ENCODE measurements around the gene CMTR1.

DNA sequence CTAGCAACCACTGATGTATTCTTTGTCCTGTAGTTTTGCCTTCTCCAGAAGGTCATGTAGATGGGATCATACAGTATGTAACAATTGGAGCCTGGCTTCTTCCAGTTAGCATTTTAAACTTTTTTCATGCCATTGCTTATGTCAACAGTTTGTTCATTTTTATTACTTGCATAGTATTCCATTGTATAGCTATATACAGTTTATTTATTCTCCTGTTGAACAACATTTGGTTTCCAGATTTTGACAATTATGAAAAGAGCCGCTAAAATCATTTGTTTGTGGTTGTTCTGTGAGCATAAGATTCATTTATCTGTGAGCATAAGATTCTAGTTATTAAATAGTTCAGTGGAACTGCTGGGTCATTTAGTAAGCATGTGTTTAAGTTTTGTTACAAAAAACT, 23.5 kb upstream of the CMTR1 start:
- TF ChIP-seq, protein P1, sequence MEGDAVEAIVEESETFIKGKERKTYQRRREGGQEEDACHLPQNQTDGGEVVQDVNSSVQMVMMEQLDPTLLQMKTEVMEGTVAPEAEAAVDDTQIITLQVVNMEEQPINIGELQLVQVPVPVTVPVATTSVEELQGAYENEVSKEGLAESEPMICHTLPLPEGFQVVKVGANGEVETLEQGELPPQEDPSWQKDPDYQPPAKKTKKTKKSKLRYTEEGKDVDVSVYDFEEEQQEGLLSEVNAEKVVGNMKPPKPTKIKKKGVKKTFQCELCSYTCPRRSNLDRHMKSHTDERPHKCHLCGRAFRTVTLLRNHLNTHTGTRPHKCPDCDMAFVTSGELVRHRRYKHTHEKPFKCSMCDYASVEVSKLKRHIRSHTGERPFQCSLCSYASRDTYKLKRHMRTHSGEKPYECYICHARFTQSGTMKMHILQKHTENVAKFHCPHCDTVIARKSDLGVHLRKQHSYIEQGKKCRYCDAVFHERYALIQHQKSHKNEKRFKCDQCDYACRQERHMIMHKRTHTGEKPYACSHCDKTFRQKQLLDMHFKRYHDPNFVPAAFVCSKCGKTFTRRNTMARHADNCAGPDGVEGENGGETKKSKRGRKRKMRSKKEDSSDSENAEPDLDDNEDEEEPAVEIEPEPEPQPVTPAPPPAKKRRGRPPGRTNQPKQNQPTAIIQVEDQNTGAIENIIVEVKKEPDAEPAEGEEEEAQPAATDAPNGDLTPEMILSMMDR (conservative IDR thresholded peaks at IDR 0.05 in 1 of 2, IDR thresholded peaks at IDR 0.05 in 1 of 2; ENCODE audit: extremely low read depth in 1 of 2, insufficient read depth in 1 of 2, low read depth in 1 of 2, low read length in 2 of 2) = no peak
- no peak for TF ChIP-seq EZH2 (IDR thresholded peaks at IDR 0.05; ENCODE audit: borderline replicate concordance, low read length)
